Peyer's patch (tissue), 4 donors: ENCODE measurements around the gene SLC1A2. TPM values are rescaled to one million over a fixed set of nuclear protein-coding genes. Genes with fewer than 3 reads are reported as not detected.

ENCODE experiments used
- DNase-seq, 3 donors: peaks; one replicate each; pipeline ENCODE4 v3.0.0-alpha.2; 2017 to 2019
- H3K27ac ChIP-seq, 4 donors: fragments of 200-600 bp; sonication (generic); one replicate each; pipeline ENCODE4 v1.5.1; 2016 to 2019
- H3K27me3 ChIP-seq, 2 donors: fragments of 200-600 bp; sonication (generic); one replicate each; pipeline ENCODE4 v1.5.1; 2019
- H3K36me3 ChIP-seq, 3 donors: fragments of 200-600 bp; sonication (generic); one replicate each; pipeline ENCODE4 v1.5.1; 2016 to 2019
- H3K4me1 ChIP-seq, 4 donors: fragments of 200-600 bp; sonication (generic); one replicate each; pipeline ENCODE4 v1.5.1; 2016 to 2019
- H3K4me3 ChIP-seq, 4 donors: fragments of 200-600 bp; sonication (generic); 1 replicate in 3 of 4; 2 replicates in 1 of 4; pipeline ENCODE4 v1.5.1; 2016 to 2019; ENCODE audit warnings: mild to moderate bottlenecking in 1 of 4
- H3K9me3 ChIP-seq, 4 donors: fragments of 200-600 bp; sonication (generic); one replicate each; pipeline ENCODE4 v1.5.1; 2016 to 2019; ENCODE audit warnings: mild to moderate bottlenecking in 1 of 4
- CTCF ChIP-seq, 6 experiments: fragments of 450-650 bp in 4 of 6; fragments of 200-600 bp in 2 of 6; sonication (generic) in 1 of 6; IDR thresholded peaks; one replicate each; pipeline ENCODE4 v1.5.1; 2017 to 2019; ENCODE audit warnings: antibody characterized with exemption in 6 of 6, mild to moderate bottlenecking in 3 of 6, moderate library complexity in 1 of 6
- POLR2A ChIP-seq, 2 donors: fragments of 450-650 bp; IDR thresholded peaks; one replicate each; pipeline ENCODE4 v1.5.1; 2017; ENCODE audit warnings: antibody characterized with exemption in 2 of 2, mild to moderate bottlenecking in 2 of 2, moderate library complexity in 2 of 2
- total RNA-seq, 4 donors: library from RNA; depleted of rRNA; stranded (reverse); fragments of >200 nt; gene quantifications; one replicate each; pipeline ENCODE4 v1.1.0, GENCODE V29; 2016

SLC1A2 gene
- total RNA-seq, 4 donors from 2014 or later: 0.38 to 1.1 TPM; not detected in 2

DNA sequence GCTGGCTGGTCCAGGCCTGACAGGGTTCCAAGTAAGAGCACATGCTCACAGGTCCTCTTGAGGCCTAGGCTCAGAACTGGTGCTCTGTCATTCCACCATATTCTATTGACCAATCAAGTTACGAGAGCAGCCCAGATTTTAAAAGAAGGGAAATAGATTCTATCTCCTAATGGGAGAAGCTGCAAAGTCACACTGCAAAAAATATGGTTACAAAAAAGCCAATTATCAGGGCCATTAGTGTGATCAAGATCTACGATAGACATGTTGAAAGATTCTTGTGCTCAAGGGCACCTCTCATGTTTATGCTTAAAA lies 184.2 kb downstream of the SLC1A2 start:
- Histone ChIP-seq H3K27ac (no peak overlapping the region), H3K4me3 (no peak overlapping the region), H3K4me1 (no peaks in the 10 kb centered on the region)

GRCh38 chr11:35234460-35235156 lies 184.8 kb downstream of the SLC1A2 start:
- no peak overlapping the region for H3K4me3 ChIP-seq
- no peaks in the 10 kb centered on the region for H3K4me1 ChIP-seq
- no peaks in the 10 kb centered on the region for H3K9me3 ChIP-seq
- peaks cover 0 to 16% (median 0%) of the 10 kb centered on the region in 3 donors for H3K36me3 ChIP-seq
- DNase-seq: no peak
- no peaks in the 10 kb centered on the region for H3K27me3 ChIP-seq
- TF ChIP-seq CTCF (IDR thresholded peaks at IDR 0.05): no peak
- no peak for TF ChIP-seq POLR2A (IDR thresholded peaks at IDR 0.05)
- H3K27ac ChIP-seq: no peak overlapping the region

More for the DNA sequence above, 184.2 kb downstream of the SLC1A2 start:
- Histone ChIP-seq H3K9me3 (no peaks in the 10 kb centered on the region), H3K27me3 (no peaks in the 10 kb centered on the region), H3K36me3 (peaks cover 0 to 11% (median 0%) of the 10 kb centered on the region in 3 donors)
- DNase-seq: no peak
- no peak for TF ChIP-seq CTCF (IDR thresholded peaks at IDR 0.05)
- TF ChIP-seq POLR2A (IDR thresholded peaks at IDR 0.05): no peak

DNA sequence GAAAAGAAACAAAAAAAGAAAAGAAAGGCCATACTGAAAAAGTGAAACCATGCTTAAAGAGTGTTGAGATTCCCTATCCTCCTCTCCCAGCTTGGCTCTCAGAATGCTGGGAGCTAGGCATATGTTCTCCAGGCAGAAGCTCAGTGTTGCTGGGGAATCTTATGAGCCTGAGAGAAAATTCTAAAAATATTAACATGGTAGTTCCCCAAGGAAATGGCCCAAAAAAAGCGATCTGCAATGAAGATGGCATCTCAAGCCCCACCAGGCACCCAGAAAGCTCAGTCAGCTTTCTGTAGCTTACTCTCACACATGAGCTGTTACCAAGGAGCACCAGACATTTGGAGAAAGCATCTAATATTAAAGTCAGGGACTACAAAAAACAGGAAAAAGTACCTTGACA lies 185.8 kb downstream of the SLC1A2 start:
- Histone ChIP-seq H3K27ac (peak overlapping the region in 1 of 4 donors; percentile 14), H3K9me3 (no peaks in the 10 kb centered on the region)
- no peak for TF ChIP-seq CTCF (IDR thresholded peaks at IDR 0.05)
- no peak for TF ChIP-seq POLR2A (IDR thresholded peaks at IDR 0.05)

GRCh38 chr11:35232891-35233330 lies 186.4 kb downstream of the SLC1A2 start:
- no peaks in the 10 kb centered on the region for H3K4me1 ChIP-seq
- TF ChIP-seq CTCF (IDR thresholded peaks at IDR 0.05) (no peak), POLR2A (IDR thresholded peaks at IDR 0.05) (no peak)
- no peak for DNase-seq
- no peaks in the 10 kb centered on the region for H3K27me3 ChIP-seq
- peaks cover 0 to 23% (median 0%) of the 10 kb centered on the region in 3 donors for H3K36me3 ChIP-seq
- H3K9me3 ChIP-seq: no peaks in the 10 kb centered on the region
- no peak overlapping the region for H3K4me3 ChIP-seq
- peak overlapping the region in 1 of 4 donors; percentile 14 for H3K27ac ChIP-seq

More for the DNA sequence above, 185.8 kb downstream of the SLC1A2 start:
- DNase-seq: no peak
- Histone ChIP-seq H3K4me1 (no peaks in the 10 kb centered on the region), H3K4me3 (no peak overlapping the region), H3K36me3 (peaks cover 0 to 20% (median 0%) of the 10 kb centered on the region in 3 donors), H3K27me3 (no peaks in the 10 kb centered on the region)

DNA sequence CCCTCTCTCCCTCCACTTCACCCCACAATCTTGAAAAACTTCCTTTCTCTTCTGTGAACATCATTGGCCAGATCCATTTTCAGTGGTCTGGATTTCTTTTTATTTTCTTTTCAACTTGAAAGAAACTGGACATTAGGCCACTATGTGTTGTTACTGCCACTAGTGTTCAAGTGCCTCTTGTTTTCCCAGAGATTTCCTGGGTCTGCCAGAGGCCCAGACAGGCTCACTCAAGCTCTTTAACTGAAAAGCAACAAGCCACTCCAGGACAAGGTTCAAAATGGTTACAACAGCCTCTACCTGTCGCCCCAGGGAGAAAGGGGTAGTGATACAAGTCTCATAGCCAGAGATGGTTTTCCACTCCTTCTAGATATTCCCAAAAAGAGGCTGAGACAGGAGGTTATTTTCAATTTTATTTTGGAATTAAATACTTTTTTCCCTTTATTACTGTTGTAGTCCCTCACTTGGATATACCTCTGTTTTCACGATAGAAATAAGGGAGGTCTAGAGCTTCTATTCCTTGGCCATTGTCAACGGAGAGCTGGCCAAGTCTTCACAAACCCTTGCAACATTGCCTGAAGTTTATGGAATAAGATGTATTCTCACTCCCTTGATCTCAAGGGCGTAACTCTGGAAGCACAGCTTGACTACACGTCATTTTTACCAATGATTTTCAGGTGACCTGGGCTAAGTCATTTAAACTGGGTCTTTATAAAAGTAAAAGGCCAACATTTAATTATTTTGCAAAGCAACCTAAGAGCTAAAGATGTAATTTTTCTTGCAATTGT lies 188.1 kb downstream of the SLC1A2 start:
- H3K4me3 ChIP-seq: no peak overlapping the region

More for the DNA sequence above, 188.1 kb downstream of the SLC1A2 start:
- Histone ChIP-seq H3K9me3 (no peaks in the 10 kb centered on the region), H3K4me1 (no peaks in the 10 kb centered on the region), H3K36me3 (peaks cover 0 to 31% (median 0%) of the 10 kb centered on the region in 3 donors), H3K27me3 (no peaks in the 10 kb centered on the region), H3K27ac (no peak overlapping the region)
- no peak for TF ChIP-seq POLR2A (IDR thresholded peaks at IDR 0.05)
- no peak for TF ChIP-seq CTCF (IDR thresholded peaks at IDR 0.05)
- DNase-seq: no peak
